OCI-M1 (cell line): ENCODE results near the gene PODN.

Source experiments
- DNase-seq: peaks from one replicate; lab custom pipeline; 2025; lab: John Stamatoyannopoulos, UW

Gene PODN

GRCh38 chr1:53131590-53131938 lies 69.6 kb downstream of the PODN start:
- no peak for DNase-seq

DNA sequence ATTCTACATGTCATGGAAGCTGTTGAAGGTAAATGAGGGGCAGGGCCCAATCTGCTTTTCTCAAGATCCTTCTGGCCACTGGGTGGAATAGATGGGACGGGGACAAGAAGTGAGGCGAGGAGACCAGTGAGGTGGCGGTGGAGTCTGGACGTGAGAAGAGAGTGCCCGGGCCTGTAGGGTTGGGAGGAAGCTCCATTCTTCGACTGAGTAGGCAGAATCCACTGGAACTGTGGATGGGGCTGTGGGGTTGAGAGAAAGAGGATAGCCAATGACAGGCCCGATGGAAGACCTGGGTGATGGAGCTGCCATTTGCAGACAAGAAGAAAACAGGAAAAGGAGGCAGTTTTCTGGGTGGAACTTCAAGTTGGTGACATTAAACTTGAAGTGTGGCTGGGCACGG lies 70.2 kb downstream of the PODN start:
- no peak for DNase-seq

- no peak for DNase-seq
Observed at GRCh38 chr1:53133261-53134041, 71.4 kb downstream of the PODN start.

DNA sequence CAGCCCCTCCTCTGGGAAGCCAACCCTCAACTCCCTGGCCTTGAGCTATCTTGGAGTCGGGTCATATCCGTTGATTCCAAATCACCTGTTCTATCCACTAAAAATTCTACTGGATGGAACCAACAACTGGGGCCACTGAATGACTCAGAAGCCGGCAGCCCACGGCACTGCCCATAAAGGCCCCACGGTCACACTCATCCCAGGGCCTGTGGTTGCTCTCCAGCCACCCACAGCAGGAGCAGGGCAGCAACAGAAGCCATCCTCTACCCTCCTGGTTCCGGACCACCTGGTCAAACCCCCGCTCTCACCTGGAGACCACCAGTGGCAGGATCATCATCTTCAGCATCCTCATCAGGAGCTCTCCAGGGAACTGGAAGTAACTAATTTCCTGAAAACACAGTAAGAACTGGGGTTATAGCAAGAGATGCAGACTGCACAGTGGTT lies 72.1 kb downstream of the PODN start:
- no peak for DNase-seq
